Endothelial cell of umbilical vein (primary cell): ENCODE data around the gene SEMA5A. TPM values are rescaled to one million over a fixed set of nuclear protein-coding genes. Genes with fewer than 3 reads are reported as not detected.

ENCODE experiments used
- BruUV-seq: library from RNA; stranded (reverse); fragments of 400-500 nt; replicated peaks from 2 replicates; lab custom pipeline; 2021; lab: Mats Ljungman, UMichigan
- CTCF ChIA-PET: fragments of 300-600, 350-600 bp; sonication (Branson Sonifier 250); formaldehyde crosslinking; loops from one replicate; lab custom pipeline; 2021; ENCODE audit warnings: antibody characterized with exemption, inconsistent platforms; lab: Charles Lee
- POLR2A ChIA-PET: fragments of 300-600, 350-600 bp; sonication (Branson Sonifier 250); formaldehyde crosslinking; loops from one replicate; lab custom pipeline; 2021; ENCODE audit warnings: antibody characterized with exemption, inconsistent platforms; lab: Charles Lee
- DNase-seq: peaks from one replicate; pipeline ENCODE4 v3.0.0-alpha.2; 2011; ENCODE audit warnings: low read depth, low spot score
- FAIRE-seq: peaks from 2 replicates; lab custom pipeline; 2011; peaks lifted over from hg19 to GRCh38; lab: Jason Lieb, UNC
- H2AFZ ChIP-seq: 2 replicates; pipeline ENCODE4 v1.6.0; 2012; ENCODE audit warnings: low read depth, low read length, control low read depth, inconsistent platforms
- H3K27ac ChIP-seq: 2 replicates; pipeline ENCODE4 v1.5.1; 2011; ENCODE audit warnings: low read depth, mild to moderate bottlenecking, control low read depth, low read length, moderate library complexity; ENCODE audit not compliant: insufficient read depth
- H3K27me3 ChIP-seq, 2 experiments: 2 replicates each; pipeline versions ENCODE4 v1.6.0 to v1.6.1; 2011; ENCODE audit warnings: low read length in 2 of 2, mixed read lengths in 1 of 2; ENCODE audit not compliant: control insufficient read depth in 2 of 2, insufficient read depth in 2 of 2
- H3K36me3 ChIP-seq, 2 experiments: 2 replicates in 1 of 2; 3 replicates in 1 of 2; pipeline ENCODE4 v1.5.1; 2011; ENCODE audit warnings: low read length in 2 of 2, mild to moderate bottlenecking in 1 of 2, moderate library complexity in 1 of 2; ENCODE audit not compliant: control insufficient read depth in 2 of 2, insufficient read depth in 2 of 2; ENCODE audit errors: extremely low read depth in 1 of 2
- H3K4me1 ChIP-seq: 3 replicates; pipeline ENCODE4 v1.5.1; 2011; ENCODE audit warnings: mild to moderate bottlenecking, low read length; ENCODE audit not compliant: control insufficient read depth, insufficient read depth; ENCODE audit errors: extremely low read depth
- H3K4me2 ChIP-seq: 2 replicates; pipeline ENCODE4 v1.6.1; 2011; ENCODE audit warnings: low read length, control low read depth, mixed read lengths; ENCODE audit not compliant: insufficient read depth
- H3K4me3 ChIP-seq, 3 experiments: fragments of 200-600 bp in 1 of 3; sonication (generic), shearing (Covaris generic) in 1 of 3; replicated peaks in 1 of 3; 2 replicates each; pipeline ENCODE4 v1.5.1; 2011 to 2016; ENCODE audit warnings: control low read depth in 3 of 3, low read length in 3 of 3, mild to moderate bottlenecking in 2 of 3, inconsistent platforms in 1 of 3, low read depth in 1 of 3, moderate library complexity in 1 of 3; ENCODE audit not compliant: insufficient read depth in 1 of 3
- H3K79me2 ChIP-seq: 2 replicates; pipeline ENCODE4 v1.6.0; 2012; ENCODE audit warnings: low read length, inconsistent platforms; ENCODE audit not compliant: control insufficient read depth, insufficient read depth
- H3K9ac ChIP-seq: replicated peaks from 2 replicates; pipeline ENCODE3; 2011; ENCODE audit warnings: low read length, control low read depth; ENCODE audit not compliant: insufficient read depth; ENCODE audit errors: extremely low read depth
- H3K9me1 ChIP-seq: replicated peaks from 3 replicates; pipeline ENCODE4 v1.6.0; 2011; ENCODE audit warnings: mild to moderate bottlenecking, low read length; ENCODE audit not compliant: control insufficient read depth, insufficient read depth; ENCODE audit errors: extremely low read depth
- H3K9me3 ChIP-seq: replicated peaks from 2 replicates; pipeline ENCODE4 v1.5.1; 2012; ENCODE audit warnings: low read length, inconsistent platforms; ENCODE audit not compliant: control insufficient read depth, insufficient read depth
- H4K20me1 ChIP-seq: replicated peaks from 2 replicates; pipeline ENCODE3; 2011; ENCODE audit warnings: mild to moderate bottlenecking, low read length; ENCODE audit not compliant: control insufficient read depth, insufficient read depth; ENCODE audit errors: extremely low read depth
- EZH2 ChIP-seq: IDR thresholded peaks from 2 replicates; pipeline ENCODE4 v1.6.1; 2012; ENCODE audit warnings: borderline replicate concordance, low read depth, mild to moderate bottlenecking, moderate library complexity, low read length, inconsistent platforms; ENCODE audit not compliant: severe bottlenecking
- FOS ChIP-seq: IDR thresholded peaks from 2 replicates; pipeline ENCODE4 v1.6.1; 2011; ENCODE audit warnings: mild to moderate bottlenecking, low read length, moderate library complexity, borderline replicate concordance; ENCODE audit not compliant: insufficient read depth
- GATA2 ChIP-seq: IDR thresholded peaks from 2 replicates; pipeline ENCODE4 v1.7.0; 2011; ENCODE audit warnings: low read depth, mild to moderate bottlenecking, moderate library complexity, mixed read lengths, low read length; ENCODE audit not compliant: insufficient read length, insufficient read depth
- JUN ChIP-seq: IDR thresholded peaks from 2 replicates; pipeline ENCODE4 v1.6.1; 2011; ENCODE audit warnings: borderline replicate concordance, low read depth; ENCODE audit not compliant: insufficient read length, insufficient read depth
- MYC ChIP-seq: IDR thresholded peaks from one replicate; pipeline ENCODE4 v1.6.1; 2011; ENCODE audit warnings: mild to moderate bottlenecking, low read depth, low read length
- POLR2A ChIP-seq: IDR thresholded peaks from 2 replicates; pipeline ENCODE4 v1.6.1; 2012; ENCODE audit warnings: low read depth, mild to moderate bottlenecking, control low read depth, low read length
- POLR2AphosphoS5 ChIP-seq: IDR thresholded peaks from 2 replicates; pipeline ENCODE4 v1.6.1; 2012; ENCODE audit warnings: low read depth, mild to moderate bottlenecking, control low read depth, low read length, moderate library complexity; ENCODE audit not compliant: insufficient read depth
- dilution Hi-C: fragments of 300-500 bp; cut with MboI; formaldehyde crosslinking; loops from one replicate; pipeline ENCODE4 v1.15.0; 2019; ENCODE audit warnings: low sequenced_read_pairs; ENCODE audit not compliant: extremely low pct_ligation_motif_present
- intact Hi-C: fragments of 100-400 bp; cut with micrococcal nuclease; formaldehyde crosslinking; loops from one replicate; pipeline ENCODE4 v1.10.0; 2022
- polyA plus RNA-seq, 4 experiments: library from polyadenylated mRNA; depleted of rRNA in 3 of 4; stranded (reverse) in 3 of 4; unstranded in 1 of 4; fragments of >200 nt; gene quantifications; 2 replicates each; pipeline versions ENCODE4 v1.2.1 to v1.2.3, GENCODE V29; 2011 to 2012; ENCODE audit warnings: missing spikeins in 1 of 4
- total RNA-seq: library from RNA; stranded (reverse); gene quantifications from 2 replicates; pipeline ENCODE4 v1.2.3, GENCODE V29; 2021
- TF ChIP-seq, protein P1 (sequence below): IDR thresholded peaks from 2 replicates; pipeline ENCODE4 v1.6.1; 2011; ENCODE audit not compliant: insufficient read depth, insufficient read length
- TF ChIP-seq, protein P2 (sequence below), 2 donors: IDR thresholded peaks; 1 replicate in 1 of 2; 2 replicates in 1 of 2; pipeline ENCODE4 v1.5.1; 2011; ENCODE audit warnings: low read length in 2 of 2, mild to moderate bottlenecking in 2 of 2, moderate library complexity in 2 of 2, control low read depth in 1 of 2, inconsistent platforms in 1 of 2, low read depth in 1 of 2; ENCODE audit not compliant: insufficient read depth in 1 of 2; ENCODE audit errors: extremely low read depth in 1 of 2

The SEMA5A gene
- total and polyA plus RNA-seq, 2 donors (not counting 3 experiments of a cell fraction or from before 2014, with no cell fraction given): 0.04 to 0.06 TPM

DNA sequence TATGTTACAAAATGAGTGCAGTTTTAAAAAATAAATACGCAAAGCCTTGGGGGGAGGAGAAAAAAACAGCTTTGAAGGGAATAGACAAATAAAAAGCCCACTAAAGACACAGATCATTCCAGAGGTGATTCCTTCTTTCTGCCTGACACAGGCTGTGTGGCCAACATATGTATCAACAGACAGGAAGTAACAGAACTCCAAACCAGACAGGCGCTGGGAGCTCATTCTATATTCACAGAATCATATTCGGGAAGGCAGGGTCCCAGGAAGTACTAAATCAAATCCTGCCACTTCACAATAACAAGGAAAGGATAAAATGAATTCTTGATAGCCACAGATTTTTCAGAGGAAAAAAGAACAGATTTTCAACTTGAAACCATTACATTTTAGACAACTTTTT is 62.1 kb downstream of the SEMA5A start:
- Histone ChIP-seq H3K4me3 (no peak overlapping the region), H3K9ac (no peak overlapping the region), H3K4me1 (no peaks in the 10 kb centered on the region), H4K20me1 (no peaks in the 10 kb centered on the region), H3K36me3 (no peaks in the 10 kb centered on the region), H2AFZ (no peak overlapping the region), H3K9me3 (no peaks in the 10 kb centered on the region), H3K9me1 (no peaks in the 10 kb centered on the region), H3K27me3 (no peaks in the 10 kb centered on the region), H3K79me2 (no peaks in the 10 kb centered on the region), H3K27ac (no peak overlapping the region), H3K4me2 (no peak overlapping the region)
- no peak for DNase-seq
- FAIRE-seq: no peak
- intact Hi-C loops: no loop called here
- no TSS peak for BruUV-seq
- POLR2A ChIA-PET: no interaction called here
- CTCF ChIA-PET: no interaction called here
- TF ChIP-seq POLR2AphosphoS5: no peak
- no peak for TF ChIP-seq JUN
- no peak for TF ChIP-seq FOS
- TF ChIP-seq, protein P1, sequence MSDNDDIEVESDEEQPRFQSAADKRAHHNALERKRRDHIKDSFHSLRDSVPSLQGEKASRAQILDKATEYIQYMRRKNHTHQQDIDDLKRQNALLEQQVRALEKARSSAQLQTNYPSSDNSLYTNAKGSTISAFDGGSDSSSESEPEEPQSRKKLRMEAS: no peak
- TF ChIP-seq GATA2: no peak
- TF ChIP-seq, protein P2, sequence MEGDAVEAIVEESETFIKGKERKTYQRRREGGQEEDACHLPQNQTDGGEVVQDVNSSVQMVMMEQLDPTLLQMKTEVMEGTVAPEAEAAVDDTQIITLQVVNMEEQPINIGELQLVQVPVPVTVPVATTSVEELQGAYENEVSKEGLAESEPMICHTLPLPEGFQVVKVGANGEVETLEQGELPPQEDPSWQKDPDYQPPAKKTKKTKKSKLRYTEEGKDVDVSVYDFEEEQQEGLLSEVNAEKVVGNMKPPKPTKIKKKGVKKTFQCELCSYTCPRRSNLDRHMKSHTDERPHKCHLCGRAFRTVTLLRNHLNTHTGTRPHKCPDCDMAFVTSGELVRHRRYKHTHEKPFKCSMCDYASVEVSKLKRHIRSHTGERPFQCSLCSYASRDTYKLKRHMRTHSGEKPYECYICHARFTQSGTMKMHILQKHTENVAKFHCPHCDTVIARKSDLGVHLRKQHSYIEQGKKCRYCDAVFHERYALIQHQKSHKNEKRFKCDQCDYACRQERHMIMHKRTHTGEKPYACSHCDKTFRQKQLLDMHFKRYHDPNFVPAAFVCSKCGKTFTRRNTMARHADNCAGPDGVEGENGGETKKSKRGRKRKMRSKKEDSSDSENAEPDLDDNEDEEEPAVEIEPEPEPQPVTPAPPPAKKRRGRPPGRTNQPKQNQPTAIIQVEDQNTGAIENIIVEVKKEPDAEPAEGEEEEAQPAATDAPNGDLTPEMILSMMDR (IDR thresholded peaks at IDR 0.05; ENCODE audit: extremely low read depth in 1 of 2, insufficient read depth in 1 of 2, low read depth in 1 of 2, low read length in 2 of 2): no peak
- no peak for TF ChIP-seq POLR2A
- no peak for TF ChIP-seq EZH2
- TF ChIP-seq MYC: no peak
- dilution Hi-C loops: no loop called here
